Measurements from ENCODE around the gene ABHD8. TPM values are rescaled to one million over a fixed set of nuclear protein-coding genes. Genes with fewer than 3 reads are reported as not detected.

The ABHD8 gene
- total and polyA plus RNA-seq, 2 of the 13 experiments (the other 11 are each of a cell fraction or from before 2014, with no cell fraction given) = 6.3 to 7.2 TPM

DNA sequence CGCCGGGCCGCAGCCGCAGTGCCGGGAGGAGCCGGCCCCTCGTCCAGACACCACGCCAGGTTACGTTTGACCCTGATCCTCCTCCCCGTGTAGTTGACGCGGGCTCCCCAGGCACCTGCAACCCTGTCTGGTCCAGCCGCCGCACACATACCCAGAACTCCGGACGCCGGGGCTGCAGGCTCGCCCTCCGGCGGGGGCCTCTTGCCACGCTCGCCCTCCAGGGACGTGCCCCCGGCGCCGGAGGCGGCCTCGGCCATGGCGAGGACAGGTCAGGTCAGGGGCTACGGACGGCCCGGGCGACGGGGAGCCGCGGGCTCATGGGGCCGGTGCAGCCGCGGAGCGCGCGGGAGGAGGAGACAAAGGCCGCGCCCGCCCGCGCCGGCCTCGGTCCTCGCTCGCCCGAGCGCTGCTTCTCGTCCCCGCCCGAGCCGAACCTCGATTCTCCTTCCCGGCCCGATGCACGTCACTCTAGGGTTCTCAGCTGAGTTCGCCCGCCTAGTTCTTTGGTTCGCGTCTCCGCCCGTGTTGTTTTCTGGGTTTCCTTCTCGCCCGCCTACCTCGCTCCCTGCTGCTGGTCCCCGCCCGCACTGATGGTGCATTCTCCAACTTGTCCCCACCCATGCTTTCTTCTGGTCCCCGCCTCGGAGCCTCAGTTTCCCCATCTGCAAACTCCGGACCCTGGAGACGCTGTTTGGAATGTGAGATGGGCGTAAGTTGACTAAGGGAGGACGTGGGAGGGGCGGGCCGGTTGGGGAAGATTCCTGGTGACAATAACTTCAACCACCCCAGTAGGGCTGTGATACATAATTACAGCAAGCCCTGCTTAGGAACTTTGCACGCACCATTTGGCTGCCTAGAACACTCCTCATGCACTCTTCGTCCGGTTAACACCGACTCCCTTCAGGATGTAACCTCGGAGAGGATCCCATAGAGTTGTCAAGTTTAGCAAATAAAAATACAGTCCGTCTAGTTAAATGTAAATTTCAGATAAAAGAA is 31.5 kb upstream of the ABHD8 start, which contains the start of gene ANO8 (continued):
- no peak; the same call in 1 of the 2 replicates for TF ChIP-seq ZNF552 (CRISPR knock-in tag; IDR thresholded peaks at IDR 0.05; ENCODE audit: borderline replicate concordance)
- peak; percentile 79; the same call in 1 of the 2 replicates for TF ChIP-seq MEIS2 (CRISPR knock-in tag; IDR thresholded peaks at IDR 0.05)
- no peak for TF ChIP-seq ZNF850 (CRISPR knock-in tag; conservative IDR thresholded peaks at IDR 0.05)
- TF ChIP-seq, protein P1, sequence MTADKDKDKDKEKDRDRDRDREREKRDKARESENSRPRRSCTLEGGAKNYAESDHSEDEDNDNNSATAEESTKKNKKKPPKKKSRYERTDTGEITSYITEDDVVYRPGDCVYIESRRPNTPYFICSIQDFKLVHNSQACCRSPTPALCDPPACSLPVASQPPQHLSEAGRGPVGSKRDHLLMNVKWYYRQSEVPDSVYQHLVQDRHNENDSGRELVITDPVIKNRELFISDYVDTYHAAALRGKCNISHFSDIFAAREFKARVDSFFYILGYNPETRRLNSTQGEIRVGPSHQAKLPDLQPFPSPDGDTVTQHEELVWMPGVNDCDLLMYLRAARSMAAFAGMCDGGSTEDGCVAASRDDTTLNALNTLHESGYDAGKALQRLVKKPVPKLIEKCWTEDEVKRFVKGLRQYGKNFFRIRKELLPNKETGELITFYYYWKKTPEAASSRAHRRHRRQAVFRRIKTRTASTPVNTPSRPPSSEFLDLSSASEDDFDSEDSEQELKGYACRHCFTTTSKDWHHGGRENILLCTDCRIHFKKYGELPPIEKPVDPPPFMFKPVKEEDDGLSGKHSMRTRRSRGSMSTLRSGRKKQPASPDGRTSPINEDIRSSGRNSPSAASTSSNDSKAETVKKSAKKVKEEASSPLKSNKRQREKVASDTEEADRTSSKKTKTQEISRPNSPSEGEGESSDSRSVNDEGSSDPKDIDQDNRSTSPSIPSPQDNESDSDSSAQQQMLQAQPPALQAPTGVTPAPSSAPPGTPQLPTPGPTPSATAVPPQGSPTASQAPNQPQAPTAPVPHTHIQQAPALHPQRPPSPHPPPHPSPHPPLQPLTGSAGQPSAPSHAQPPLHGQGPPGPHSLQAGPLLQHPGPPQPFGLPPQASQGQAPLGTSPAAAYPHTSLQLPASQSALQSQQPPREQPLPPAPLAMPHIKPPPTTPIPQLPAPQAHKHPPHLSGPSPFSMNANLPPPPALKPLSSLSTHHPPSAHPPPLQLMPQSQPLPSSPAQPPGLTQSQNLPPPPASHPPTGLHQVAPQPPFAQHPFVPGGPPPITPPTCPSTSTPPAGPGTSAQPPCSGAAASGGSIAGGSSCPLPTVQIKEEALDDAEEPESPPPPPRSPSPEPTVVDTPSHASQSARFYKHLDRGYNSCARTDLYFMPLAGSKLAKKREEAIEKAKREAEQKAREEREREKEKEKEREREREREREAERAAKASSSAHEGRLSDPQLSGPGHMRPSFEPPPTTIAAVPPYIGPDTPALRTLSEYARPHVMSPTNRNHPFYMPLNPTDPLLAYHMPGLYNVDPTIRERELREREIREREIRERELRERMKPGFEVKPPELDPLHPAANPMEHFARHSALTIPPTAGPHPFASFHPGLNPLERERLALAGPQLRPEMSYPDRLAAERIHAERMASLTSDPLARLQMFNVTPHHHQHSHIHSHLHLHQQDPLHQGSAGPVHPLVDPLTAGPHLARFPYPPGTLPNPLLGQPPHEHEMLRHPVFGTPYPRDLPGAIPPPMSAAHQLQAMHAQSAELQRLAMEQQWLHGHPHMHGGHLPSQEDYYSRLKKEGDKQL (CRISPR knock-in tag; IDR thresholded peaks at IDR 0.05; ENCODE audit: low read depth) = no peak
- no peak for TF ChIP-seq FOXJ3 (CRISPR knock-in tag; IDR thresholded peaks at IDR 0.05; ENCODE audit: borderline replicate concordance)
- TF ChIP-seq RNF2 (conservative IDR thresholded peaks at IDR 0.05; ENCODE audit: low read depth) = no peak; the same call in 1 of the 2 replicates
- TF ChIP-seq SMYD3 (CRISPR knock-in tag; IDR thresholded peaks at IDR 0.05) = no peak
- peak; percentile 77 for TF ChIP-seq RBFOX2 (IDR thresholded peaks at IDR 0.05; ENCODE audit: low read depth, low read length)
- TF ChIP-seq, protein P2, sequence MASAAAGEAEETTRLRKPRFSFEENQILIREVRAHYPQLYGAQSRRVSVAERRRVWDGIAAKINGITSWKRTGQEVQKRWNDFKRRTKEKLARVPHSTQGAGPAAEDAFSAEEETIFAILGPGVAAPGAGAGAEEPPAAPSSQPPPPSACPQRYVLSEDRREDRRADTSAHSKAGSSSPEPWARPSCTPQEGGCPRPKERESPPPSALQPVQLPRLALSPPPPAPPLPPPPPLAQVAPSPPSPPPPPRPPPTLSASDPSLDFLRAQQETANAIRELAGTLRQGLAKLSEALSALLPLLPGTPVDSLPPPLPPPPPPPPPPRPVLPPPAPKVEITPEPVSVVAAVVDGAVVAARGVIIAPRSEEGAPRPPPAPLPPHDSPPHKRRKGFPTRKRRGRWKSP (CRISPR knock-in tag; IDR thresholded peaks at IDR 0.05) = 0 out of 2 replicates have a peak, but pooled peaks have one; percentile 62
- no peak for TF ChIP-seq ONECUT2 (CRISPR knock-in tag; IDR thresholded peaks at IDR 0.05)
- TF ChIP-seq ARNT2 (CRISPR knock-in tag; IDR thresholded peaks at IDR 0.05; ENCODE audit: low read depth) = peak; percentile 53; the same call in 1 of the 2 replicates
- TF ChIP-seq SMARCC2 (IDR thresholded peaks at IDR 0.05) = no peak
- no peak for TF ChIP-seq FIP1L1 (IDR thresholded peaks at IDR 0.05; ENCODE audit: borderline replicate concordance, insufficient read depth, low read depth, low read length)
- no peak for TF ChIP-seq AHR (CRISPR knock-in tag; IDR thresholded peaks at IDR 0.05)
- TF ChIP-seq ZBTB21 (CRISPR knock-in tag; IDR thresholded peaks at IDR 0.05) = no peak
- peak; percentile 67; the same call in 1 of the 2 replicates for TF ChIP-seq TBX2 (CRISPR knock-in tag; IDR thresholded peaks at IDR 0.05; ENCODE audit: borderline replicate concordance)
- TF ChIP-seq MBD4 (IDR thresholded peaks at IDR 0.05; ENCODE audit: borderline replicate concordance, low read length) = no peak
- no peak for TF ChIP-seq POLR2AphosphoS5 (IDR thresholded peaks at IDR 0.05; ENCODE audit: low read depth, low read length)
- TF ChIP-seq, protein P3, sequence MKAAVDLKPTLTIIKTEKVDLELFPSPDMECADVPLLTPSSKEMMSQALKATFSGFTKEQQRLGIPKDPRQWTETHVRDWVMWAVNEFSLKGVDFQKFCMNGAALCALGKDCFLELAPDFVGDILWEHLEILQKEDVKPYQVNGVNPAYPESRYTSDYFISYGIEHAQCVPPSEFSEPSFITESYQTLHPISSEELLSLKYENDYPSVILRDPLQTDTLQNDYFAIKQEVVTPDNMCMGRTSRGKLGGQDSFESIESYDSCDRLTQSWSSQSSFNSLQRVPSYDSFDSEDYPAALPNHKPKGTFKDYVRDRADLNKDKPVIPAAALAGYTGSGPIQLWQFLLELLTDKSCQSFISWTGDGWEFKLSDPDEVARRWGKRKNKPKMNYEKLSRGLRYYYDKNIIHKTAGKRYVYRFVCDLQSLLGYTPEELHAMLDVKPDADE (CRISPR knock-in tag; IDR thresholded peaks at IDR 0.05) = no peak
- TF ChIP-seq, protein P4, sequence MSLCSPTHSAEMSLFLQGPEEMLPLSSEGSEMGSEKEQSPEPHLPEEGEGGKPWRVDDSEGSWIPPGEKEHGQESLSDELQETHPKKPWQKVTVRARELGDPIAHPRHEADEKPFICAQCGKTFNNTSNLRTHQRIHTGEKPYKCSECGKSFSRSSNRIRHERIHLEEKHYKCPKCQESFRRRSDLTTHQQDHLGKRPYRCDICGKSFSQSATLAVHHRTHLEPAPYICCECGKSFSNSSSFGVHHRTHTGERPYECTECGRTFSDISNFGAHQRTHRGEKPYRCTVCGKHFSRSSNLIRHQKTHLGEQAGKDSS (CRISPR knock-in tag; IDR thresholded peaks at IDR 0.05; ENCODE audit: borderline replicate concordance, low read depth) = 0 out of 2 replicates have a peak, but pooled peaks have one; percentile 78
- no peak for TF ChIP-seq ZNF143 (CRISPR knock-in tag; IDR thresholded peaks at IDR 0.05)
